OCI-LY7 (cell line): ENCODE measurements around the gene CDKN2B-AS1. TPM values are rescaled to one million over a fixed set of nuclear protein-coding genes. Genes with fewer than 3 reads are reported as not detected.

Source experiments
- BruUV-seq: library from RNA; stranded (reverse); fragments of 400-500 nt; replicated peaks from 2 replicates; lab custom pipeline; 2021; lab: Mats Ljungman, UMichigan
- CTCF ChIA-PET: fragments of 300-600 bp; sonication (Branson Sonifier 250); formaldehyde crosslinking; loops from one replicate; lab custom pipeline; 2022; ENCODE audit warnings: antibody characterized with exemption; ENCODE audit not compliant: unreplicated experiment; lab: Charles Lee
- POLR2A ChIA-PET: fragments of 300-600 bp; sonication (Branson Sonifier 250); formaldehyde crosslinking; loops from one replicate; lab custom pipeline; 2022; ENCODE audit warnings: antibody characterized with exemption; lab: Charles Lee
- DNase-seq: peaks from one replicate; pipeline ENCODE4 v3.0.0-alpha.2; 2015; ENCODE audit warnings: low spot score
- H2AFZ ChIP-seq: fragments of 200-600 bp; sonication (generic), shearing (Covaris generic); 2 replicates; pipeline ENCODE4 v1.6.1; 2014; ENCODE audit warnings: mild to moderate bottlenecking, antibody characterized with exemption, low read length, moderate library complexity
- H3K27ac ChIP-seq: fragments of 200-600 bp; sonication (generic); 2 replicates; pipeline ENCODE4 v1.5.1; 2014; ENCODE audit warnings: mixed run types, low read depth, mild to moderate bottlenecking, moderate library complexity, low read length, inconsistent platforms; ENCODE audit not compliant: poor library complexity, severe bottlenecking
- H3K36me3 ChIP-seq: fragments of 200-600 bp; sonication (generic); 2 replicates; pipeline ENCODE4 v1.6.1; 2014; ENCODE audit warnings: mild to moderate bottlenecking, antibody characterized with exemption, low read length, moderate library complexity, mixed read lengths; ENCODE audit not compliant: insufficient read depth
- H3K4me1 ChIP-seq: fragments of 200-600 bp; sonication (generic); 2 replicates; pipeline ENCODE4 v1.5.1; 2014; ENCODE audit warnings: mild to moderate bottlenecking, low read length; ENCODE audit not compliant: insufficient read depth, poor library complexity, severe bottlenecking
- H3K4me2 ChIP-seq: fragments of 200-600 bp; sonication (generic); 2 replicates; pipeline ENCODE4 v1.6.1; 2014; ENCODE audit warnings: mild to moderate bottlenecking, low read length
- H3K4me3 ChIP-seq: fragments of 200-600 bp; sonication (generic); 2 replicates; pipeline ENCODE4 v1.5.1; 2014; ENCODE audit warnings: mild to moderate bottlenecking, low read depth, low read length; ENCODE audit not compliant: poor library complexity, severe bottlenecking
- H3K79me2 ChIP-seq: fragments of 200-600 bp; sonication (generic); 2 replicates; pipeline ENCODE4 v1.6.1; 2016; ENCODE audit warnings: low read depth, mild to moderate bottlenecking, low read length, moderate library complexity, mixed read lengths; ENCODE audit not compliant: insufficient read depth
- H3K9me2 ChIP-seq: fragments of 200-600 bp; sonication (generic); 2 replicates; pipeline ENCODE4 v1.6.1; 2016; ENCODE audit warnings: mild to moderate bottlenecking, low read length, mixed read lengths; ENCODE audit not compliant: insufficient read depth
- H3K9me3 ChIP-seq: fragments of 200-600 bp; sonication (generic); 2 replicates; pipeline ENCODE4 v1.6.1; 2014; ENCODE audit warnings: mild to moderate bottlenecking, mixed run types, low read length, mixed read lengths
- H4K20me1 ChIP-seq: fragments of 200-600 bp; sonication (generic); 2 replicates; pipeline ENCODE4 v1.6.1; 2014; ENCODE audit warnings: mild to moderate bottlenecking, antibody characterized with exemption, low read length, moderate library complexity, mixed read lengths; ENCODE audit not compliant: insufficient read depth
- CTCF ChIP-seq: fragments of 200-600 bp; sonication (generic); conservative IDR thresholded peaks from 2 replicates; pipeline ENCODE4 v1.5.1; 2014; ENCODE audit warnings: mild to moderate bottlenecking, antibody characterized with exemption, low read length, moderate library complexity, mixed read lengths
- EZH2phosphoT487 ChIP-seq: fragments of 200-600 bp; sonication (generic); IDR thresholded peaks from 2 replicates; pipeline ENCODE4 v1.6.1; 2018; ENCODE audit warnings: low read depth, borderline replicate concordance, mild to moderate bottlenecking, mixed run types, antibody characterized with exemption, low read length, moderate library complexity, mixed read lengths
- intact Hi-C: fragments of 100-400 bp; cut with micrococcal nuclease; formaldehyde crosslinking; loops from one replicate; pipeline ENCODE4 v1.10.0; 2022; ENCODE audit not compliant: unreplicated experiment
- total RNA-seq, 2 experiments: library from RNA; depleted of rRNA in 1 of 2; stranded (reverse); fragments of >200 nt in 1 of 2; shearing (Covaris generic) in 1 of 2; gene quantifications; 2 replicates each; pipeline ENCODE4 v1.2.3, GENCODE V29; 2014 to 2022

CDKN2B-AS1 gene
- total RNA-seq, 2 experiments from 2014 or later: 20.4 to 24.3 TPM

GRCh38 chr9:22159586-22159985 lies 165.0 kb downstream of the CDKN2B-AS1 start:
- intact Hi-C loops: no loop called here
- H3K4me1 ChIP-seq: peaks cover 3% of the 10 kb centered on the region
- CTCF ChIA-PET: no interaction called here
- no peaks in the 10 kb centered on the region for H4K20me1 ChIP-seq
- H2AFZ ChIP-seq: peak overlapping the region; percentile 8; the same call in 1 of the 2 replicates
- H3K27ac ChIP-seq: no peak overlapping the region
- no peaks in the 10 kb centered on the region for H3K79me2 ChIP-seq
- no peak for TF ChIP-seq CTCF
- TF ChIP-seq EZH2phosphoT487: no peak
- H3K36me3 ChIP-seq: no peaks in the 10 kb centered on the region
- DNase-seq: no peak
- POLR2A ChIA-PET: no interaction called here
- no peaks in the 10 kb centered on the region for H3K9me3 ChIP-seq
- no TSS peak for BruUV-seq
- no peak overlapping the region for H3K4me2 ChIP-seq
- no peaks in the 10 kb centered on the region for H3K9me2 ChIP-seq
- H3K4me3 ChIP-seq: no peak overlapping the region

- no peaks in the 10 kb centered on the region for H3K36me3 ChIP-seq
- H3K9me2 ChIP-seq: no peaks in the 10 kb centered on the region
- H3K9me3 ChIP-seq: no peaks in the 10 kb centered on the region
- ChIA-PET CTCF (no interaction called here), POLR2A (interaction anchor here (0.7 kb wide), 1 partner anchor 171 kb away, joined by 3 read pairs; no protein-coding TSS in a partner anchor)
- BruUV-seq: no TSS peak
- no peaks in the 10 kb centered on the region for H4K20me1 ChIP-seq
- no peak overlapping the region; the same call in 1 of the 2 replicates for H2AFZ ChIP-seq
- no peak overlapping the region for H3K4me3 ChIP-seq
- peaks cover 10% of the 10 kb centered on the region for H3K4me1 ChIP-seq
- no peak overlapping the region for H3K27ac ChIP-seq
- TF ChIP-seq EZH2phosphoT487 (no peak), CTCF (no peak)
- DNase-seq: no peak
- H3K4me2 ChIP-seq: no peak overlapping the region
- no peaks in the 10 kb centered on the region for H3K79me2 ChIP-seq
- intact Hi-C loops: loop anchor here (10.0 kb wide), 1 partner anchor 365 kb away; no protein-coding TSS in a partner anchor
Measured at GRCh38 chr9:22160221-22160620, 165.6 kb downstream of the CDKN2B-AS1 start.

GRCh38 chr9:22165144-22165543 lies 170.6 kb downstream of the CDKN2B-AS1 start:
- H3K4me1 ChIP-seq: peaks cover 32% of the 10 kb centered on the region
- TF ChIP-seq EZH2phosphoT487 (no peak), CTCF (no peak)
- no peaks in the 10 kb centered on the region for H3K79me2 ChIP-seq
- H2AFZ ChIP-seq: peak overlapping the region; percentile 91
- BruUV-seq: no TSS peak
- H3K36me3 ChIP-seq: no peaks in the 10 kb centered on the region
- intact Hi-C loops: loop anchor here (10.0 kb wide), 1 partner anchor 360 kb away; no protein-coding TSS in a partner anchor
- no peaks in the 10 kb centered on the region; the same call in 1 of the 2 replicates for H3K9me3 ChIP-seq
- peak overlapping the region; percentile 13 for H3K4me2 ChIP-seq
- no peak overlapping the region for H3K27ac ChIP-seq
- no peaks in the 10 kb centered on the region for H4K20me1 ChIP-seq
- POLR2A ChIA-PET: interaction anchor here (0.6 to 1.1 kb wide), 2 partner anchors 39 to 347 kb away, joined by 3 to 6 read pairs; no protein-coding TSS in a partner anchor
- H3K4me3 ChIP-seq: no peak overlapping the region
- DNase-seq: no peak
- CTCF ChIA-PET: no interaction called here
- no peaks in the 10 kb centered on the region for H3K9me2 ChIP-seq
